Measurements from ENCODE around the gene LRRN4. TPM values are rescaled to one million over a fixed set of nuclear protein-coding genes. Genes with fewer than 3 reads are reported as not detected.

Gene LRRN4
- total and polyA plus RNA-seq, 5 donors, result 0.05 to 0.77 (median 0.25) TPM

DNA sequence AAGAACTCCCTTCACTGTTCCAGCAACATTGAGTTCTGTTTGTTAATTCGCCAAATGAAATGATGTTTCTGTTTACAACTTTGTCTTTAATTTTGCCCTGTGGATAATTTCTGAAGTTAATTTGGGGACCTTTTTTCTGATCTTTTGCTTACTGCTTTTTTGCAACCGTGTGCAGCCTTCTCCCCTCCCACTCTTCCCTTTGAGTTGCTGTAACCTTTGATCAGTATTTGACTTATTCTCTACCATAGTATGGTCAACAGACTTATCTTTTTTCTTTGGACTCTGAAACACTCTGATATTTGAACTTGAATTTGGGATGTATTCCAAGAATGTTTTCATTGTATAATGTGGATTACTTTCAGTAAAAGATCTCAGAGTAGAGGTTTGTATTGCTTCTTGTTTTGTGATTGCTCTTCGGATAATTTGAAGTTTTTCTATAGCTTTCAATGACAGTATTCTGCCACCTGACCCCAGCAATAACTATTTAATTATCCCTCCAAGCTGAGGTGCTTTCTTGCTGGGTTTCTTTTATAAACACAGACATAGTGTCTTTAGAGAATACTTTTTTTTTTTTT lies 46.2 kb downstream of the LRRN4 start:
- Histone ChIP-seq H3K27ac (ENCODE audit: low read length) (peak overlapping the region; percentile 39), H3K4me3 (ENCODE audit: low read length) (peak overlapping the region; percentile 92), H3K27me3 (ENCODE audit: control insufficient read depth, insufficient read depth) (no peaks in the 10 kb centered on the region), H3K4me1 (ENCODE audit: control insufficient read depth, insufficient read depth, low read length) (no peaks in the 10 kb centered on the region), H3K9me3 (ENCODE audit: control insufficient read depth, low read length) (no peaks in the 10 kb centered on the region)
- 32% methylated on average over 3 of the region's 3 CpGs for WGBS
- intact Hi-C loops (cut with DNase I), result no loop called here
- no peak for ATAC-seq
- DNase-seq, result no peak

DNA sequence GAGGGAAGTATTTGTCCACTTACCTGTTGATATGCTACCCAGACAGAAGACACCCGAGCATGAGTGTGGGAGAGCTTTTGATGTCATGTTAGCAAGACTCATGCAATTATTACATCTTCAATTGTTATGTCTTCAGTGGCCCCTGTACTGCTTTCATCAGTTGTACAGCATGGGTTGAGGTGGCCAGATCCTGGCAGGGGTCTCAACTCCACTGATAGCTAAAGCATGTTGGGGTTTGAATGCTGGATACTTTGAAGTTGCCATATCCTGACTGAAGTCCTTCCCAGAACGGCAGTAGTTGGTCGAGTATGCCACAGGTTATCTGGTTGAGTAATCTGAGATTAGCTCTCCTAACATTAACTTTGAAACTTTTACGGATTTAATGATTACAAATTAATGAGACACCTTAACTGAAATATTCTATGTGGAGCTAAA lies 46.7 kb downstream of the LRRN4 start:
- Histone ChIP-seq H3K9me3 (ENCODE audit: control insufficient read depth, low read length) (no peaks in the 10 kb centered on the region), H3K27me3 (ENCODE audit: control insufficient read depth, insufficient read depth) (no peaks in the 10 kb centered on the region), H3K27ac (ENCODE audit: low read length) (peak overlapping the region; percentile 85), H3K4me3 (ENCODE audit: low read length) (peak overlapping the region; percentile 92), H3K4me1 (ENCODE audit: control insufficient read depth, insufficient read depth, low read length) (no peaks in the 10 kb centered on the region)
- intact Hi-C loops (cut with DNase I), result no loop called here
- no peak for ATAC-seq
- 8% methylated on average over 4 of the region's 4 CpGs for WGBS
- peak in 1 of 3 donors; percentile 11 for DNase-seq

DNA sequence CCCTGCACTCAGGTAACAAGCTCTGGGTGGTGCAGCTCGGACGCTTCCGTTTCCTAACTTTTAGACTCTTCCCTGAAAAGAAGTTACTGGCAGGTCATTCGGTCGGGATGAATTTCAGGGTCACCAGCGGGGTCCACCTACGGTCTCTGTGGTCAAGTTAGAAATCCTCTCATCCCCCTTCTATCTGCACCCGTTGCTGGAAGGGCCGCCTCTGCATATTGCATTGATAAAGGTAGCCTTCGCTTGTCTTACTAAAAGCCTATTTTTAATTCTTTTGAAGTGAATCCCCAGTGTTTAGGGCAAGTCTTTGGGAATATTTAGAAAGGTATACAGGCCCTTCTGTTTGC lies 47.3 kb downstream of the LRRN4 start:
- WGBS, result under 1% methylated on average over 10 of the region's 10 CpGs
- H3K27me3 ChIP-seq (ENCODE audit: control insufficient read depth, insufficient read depth), result no peaks in the 10 kb centered on the region
- H3K9me3 ChIP-seq (ENCODE audit: control insufficient read depth, low read length), result no peaks in the 10 kb centered on the region
- DNase-seq (no peak), ATAC-seq (no peak)
- no peaks in the 10 kb centered on the region for H3K4me1 ChIP-seq (ENCODE audit: control insufficient read depth, insufficient read depth, low read length)
- intact Hi-C loops (cut with DNase I), result no loop called here
- H3K27ac ChIP-seq (ENCODE audit: low read length), result peak overlapping the region; percentile 66
- H3K4me3 ChIP-seq (ENCODE audit: low read length), result peak overlapping the region; percentile 92

DNA sequence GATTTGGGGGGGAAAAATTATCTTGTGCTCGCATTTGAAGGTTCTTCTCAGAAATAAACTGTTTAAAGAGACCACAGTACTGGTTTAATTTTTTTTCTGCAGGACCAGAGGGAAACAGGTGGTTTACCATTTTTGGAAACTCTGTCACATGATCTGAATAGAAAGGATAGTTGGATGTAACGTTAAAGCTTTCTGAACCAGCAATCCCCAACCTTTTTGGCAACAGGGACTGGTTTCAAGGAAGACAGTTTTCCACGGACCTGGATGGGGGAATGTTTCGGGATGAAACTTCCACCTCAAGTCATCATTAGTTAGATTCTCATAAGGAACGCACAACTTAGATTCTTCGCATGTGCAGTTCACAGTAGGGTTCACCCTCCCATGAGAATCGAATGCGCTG lies 53.0 kb downstream of the LRRN4 start:
- no peaks in the 10 kb centered on the region for H3K9me3 ChIP-seq (ENCODE audit: control insufficient read depth, low read length)
- DNase-seq, result no peak
- no peak overlapping the region for H3K27ac ChIP-seq (ENCODE audit: low read length)
- no peaks in the 10 kb centered on the region for H3K27me3 ChIP-seq (ENCODE audit: control insufficient read depth, insufficient read depth)
- intact Hi-C loops (cut with DNase I), result no loop called here
- ATAC-seq, result no peak
- WGBS, result 79% methylated on average over 8 of the region's 8 CpGs
- no peak overlapping the region for H3K4me3 ChIP-seq (ENCODE audit: low read length)
- no peaks in the 10 kb centered on the region for H3K4me1 ChIP-seq (ENCODE audit: control insufficient read depth, insufficient read depth, low read length)

DNA sequence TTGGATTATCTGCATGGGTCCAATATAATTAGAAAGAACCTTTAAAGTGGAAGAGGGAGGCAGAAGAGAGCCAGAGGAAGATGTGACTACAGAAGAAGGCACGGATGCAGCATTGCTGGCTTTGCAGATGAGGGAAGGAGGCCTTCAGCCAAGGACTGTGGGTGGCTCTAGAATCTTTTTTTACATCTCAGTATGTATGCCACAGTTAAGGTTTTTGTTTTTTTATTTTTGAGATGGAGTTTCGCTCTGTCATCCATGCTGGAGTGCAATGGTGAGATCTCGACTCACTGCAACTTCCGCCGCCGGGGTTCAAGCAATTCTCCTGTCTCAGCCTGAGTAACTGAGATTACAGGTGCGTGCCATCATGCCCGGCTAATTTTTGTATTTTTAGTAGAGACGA lies 54.1 kb downstream of the LRRN4 start:
- no peaks in the 10 kb centered on the region for H3K9me3 ChIP-seq (ENCODE audit: control insufficient read depth, low read length)
- no peak overlapping the region for H3K27ac ChIP-seq (ENCODE audit: low read length)
- WGBS, result 97% methylated on average over 9 of the region's 9 CpGs
- DNase-seq (peak in 1 of 3 donors; percentile 37), ATAC-seq (no peak)
- no peak overlapping the region for H3K4me3 ChIP-seq (ENCODE audit: low read length)
- H3K27me3 ChIP-seq (ENCODE audit: control insufficient read depth, insufficient read depth), result no peaks in the 10 kb centered on the region
- intact Hi-C loops (cut with DNase I), result no loop called here
- no peaks in the 10 kb centered on the region for H3K4me1 ChIP-seq (ENCODE audit: control insufficient read depth, insufficient read depth, low read length)

DNA sequence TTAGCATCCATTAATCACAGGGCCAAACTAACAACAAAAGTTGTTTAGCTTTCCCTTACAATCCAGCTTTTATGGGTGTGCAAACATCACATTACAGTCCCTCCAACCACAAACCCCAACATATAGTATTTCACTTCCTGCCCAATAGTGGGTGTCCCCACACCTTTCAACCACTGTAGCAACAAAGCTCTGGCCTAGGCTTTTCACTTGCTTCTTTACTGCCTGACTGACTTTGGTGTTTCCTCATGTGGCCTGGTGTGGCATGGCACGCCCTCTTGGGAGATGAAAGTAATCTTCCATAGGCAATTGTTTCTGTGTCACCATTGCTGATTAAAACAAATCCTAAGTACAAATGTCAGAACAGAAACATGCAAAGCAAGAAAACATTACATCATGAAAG lies 57.1 kb downstream of the LRRN4 start:
- DNase-seq (no peak), ATAC-seq (no peak)
- Histone ChIP-seq H3K4me3 (ENCODE audit: low read length) (no peak overlapping the region), H3K27ac (ENCODE audit: low read length) (no peak overlapping the region), H3K4me1 (ENCODE audit: control insufficient read depth, insufficient read depth, low read length) (no peaks in the 10 kb centered on the region), H3K27me3 (ENCODE audit: control insufficient read depth, insufficient read depth) (no peaks in the 10 kb centered on the region), H3K9me3 (ENCODE audit: control insufficient read depth, low read length) (no peaks in the 10 kb centered on the region)
- WGBS, result 87% methylated on average over 1 of the region's 1 CpG
- intact Hi-C loops (cut with DNase I), result no loop called here

DNA sequence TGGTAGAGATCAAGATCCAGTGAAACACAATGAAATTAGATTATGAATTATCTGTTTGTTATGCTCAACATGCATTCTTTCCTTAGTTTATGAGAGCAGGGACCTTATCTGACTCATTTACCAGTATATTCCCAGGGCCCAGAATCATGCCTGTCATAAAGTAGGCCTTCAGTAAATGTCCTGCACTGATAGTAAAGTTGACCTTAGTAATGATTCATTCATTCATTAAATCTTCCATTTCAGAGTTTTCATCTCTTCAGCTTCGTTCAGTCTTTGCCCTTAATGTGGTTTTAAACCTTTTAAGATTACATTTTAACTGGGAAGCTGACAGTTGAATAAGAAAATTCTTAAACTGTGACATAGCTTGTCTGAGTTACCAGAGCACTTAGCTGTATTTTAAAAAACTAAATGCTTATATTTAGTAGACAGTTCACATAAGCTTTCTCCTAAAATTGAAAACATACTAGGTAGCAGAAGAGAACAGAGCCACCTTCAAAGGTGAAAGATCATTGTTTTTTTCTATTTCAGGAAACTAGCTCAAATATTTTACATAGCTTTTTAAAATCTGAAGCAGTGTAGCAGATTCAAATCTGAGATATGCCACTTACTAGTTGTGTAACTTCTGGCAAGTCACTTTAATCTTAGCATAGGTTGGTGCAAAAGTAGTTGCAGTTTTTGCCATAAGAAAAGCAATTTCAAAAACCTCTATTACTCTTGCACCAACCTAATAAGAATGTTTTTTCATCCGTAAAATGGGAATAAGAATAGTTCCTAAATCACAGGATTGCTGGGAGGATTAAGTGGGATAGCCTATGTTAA lies 62.0 kb downstream of the LRRN4 start:
- H3K4me1 ChIP-seq (ENCODE audit: control insufficient read depth, insufficient read depth, low read length), result no peaks in the 10 kb centered on the region
- intact Hi-C loops (cut with DNase I), result no loop called here
- 91% methylated on average over 2 of the region's 2 CpGs for WGBS
- no peaks in the 10 kb centered on the region for H3K27me3 ChIP-seq (ENCODE audit: control insufficient read depth, insufficient read depth)
- H3K9me3 ChIP-seq (ENCODE audit: control insufficient read depth, low read length), result no peaks in the 10 kb centered on the region
- no peak overlapping the region for H3K27ac ChIP-seq (ENCODE audit: low read length)
- no peak overlapping the region for H3K4me3 ChIP-seq (ENCODE audit: low read length)
- DNase-seq (no peak), ATAC-seq (no peak)

DNA sequence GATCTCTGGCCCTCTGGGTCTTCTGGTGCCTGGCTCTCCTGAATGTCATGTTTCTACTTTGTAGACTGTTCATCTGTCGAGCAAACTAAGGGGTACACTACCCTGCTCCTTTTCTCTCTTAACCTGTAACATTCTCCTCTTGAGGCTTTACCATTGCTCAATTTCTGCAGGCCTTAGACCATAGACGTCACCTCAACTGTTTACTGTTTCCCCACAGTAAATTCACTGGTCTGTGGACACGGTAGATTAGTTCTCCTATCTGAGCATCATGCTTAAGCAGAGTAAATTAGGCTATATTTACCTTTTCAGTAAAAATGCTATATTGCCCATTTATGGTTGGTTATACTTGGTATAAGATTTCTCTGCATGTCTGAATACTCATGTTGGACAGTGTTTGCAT lies 62.9 kb downstream of the LRRN4 start:
- 90% methylated on average over 3 of the region's 3 CpGs for WGBS
- no peaks in the 10 kb centered on the region for H3K4me1 ChIP-seq (ENCODE audit: control insufficient read depth, insufficient read depth, low read length)
- intact Hi-C loops (cut with DNase I), result no loop called here
- ATAC-seq (no peak), DNase-seq (no peak)
- no peaks in the 10 kb centered on the region for H3K27me3 ChIP-seq (ENCODE audit: control insufficient read depth, insufficient read depth)
- H3K4me3 ChIP-seq (ENCODE audit: low read length), result no peak overlapping the region
- H3K9me3 ChIP-seq (ENCODE audit: control insufficient read depth, low read length), result no peaks in the 10 kb centered on the region
- no peak overlapping the region for H3K27ac ChIP-seq (ENCODE audit: low read length)

Other genes starting within 250 kb of the LRRN4 start
- 10 to 100 TPM; 48.6 to 99.8 (median 56.2) TPM for gene CHGB, start 142.6 kb downstream of the LRRN4 start, total RNA-seq
- 65.5 TPM for gene CHGB, start 142.6 kb downstream of the LRRN4 start, polyA plus RNA-seq
- gene TRMT6, start 103.5 kb downstream of the LRRN4 start, total RNA-seq, result 10 to 100 TPM in 1 of 4 donors, 1 to 10 TPM in 3; 8.9 to 11.0 (median 9.5) TPM
- 7.6 TPM for gene TRMT6, start 103.5 kb downstream of the LRRN4 start, polyA plus RNA-seq
- 1 to 10 TPM; 6.5 to 8.4 (median 7.0) TPM for gene MCM8, start 103.4 kb downstream of the LRRN4 start, total RNA-seq
- 2.9 TPM for gene MCM8, start 103.4 kb downstream of the LRRN4 start, polyA plus RNA-seq
- 10 to 100 TPM; 75.2 to 99.0 (median 80.7) TPM for gene CRLS1, start 47.9 kb downstream of the LRRN4 start, total RNA-seq
- gene CRLS1, start 47.9 kb downstream of the LRRN4 start, polyA plus RNA-seq, result 115 TPM
- 1 to 10 TPM; 1.7 to 2.9 (median 2.1) TPM for gene FERMT1, start 69.0 kb upstream of the LRRN4 start, total RNA-seq
- gene FERMT1, start 69.0 kb upstream of the LRRN4 start, polyA plus RNA-seq, result 0.54 TPM